Panc1 (cell line): ENCODE results near the gene HMCN2. TPM values are rescaled to one million over a fixed set of nuclear protein-coding genes. Genes with fewer than 3 reads are reported as not detected.

Experiments used
- ATAC-seq: fragments of 200-7000 bp; cut with Tn5 transposase; 2 replicates; pipeline ENCODE4 v1.9.1; 2020; ENCODE audit warnings: mild to moderate bottlenecking, moderate library complexity
- BruUV-seq: library from RNA; stranded (reverse); fragments of 400-500 nt; replicated peaks from 2 replicates; lab custom pipeline; 2021; lab: Mats Ljungman, UMichigan
- CTCF ChIA-PET: fragments of 300-600 bp; sonication (Branson Sonifier 250); formaldehyde crosslinking; loops from one replicate; lab custom pipeline; 2022; ENCODE audit warnings: antibody characterized with exemption; lab: Charles Lee
- POLR2A ChIA-PET: fragments of 300-600 bp; sonication (Branson Sonifier 250); formaldehyde crosslinking; loops from one replicate; lab custom pipeline; 2022; ENCODE audit warnings: antibody characterized with exemption; lab: Charles Lee
- DNase-seq: peaks from one replicate; pipeline ENCODE4 v3.0.0-alpha.2; 2010; ENCODE audit warnings: low read depth, low spot score
- H3K27ac ChIP-seq: 2 replicates; pipeline ENCODE4 v1.5.1; 2011; ENCODE audit warnings: mild to moderate bottlenecking, low read length, inconsistent platforms
- H3K27me3 ChIP-seq: fragments of 200-500 bp; sonication (Bioruptor generic); 2 replicates; pipeline ENCODE4 v1.6.0; 2014; ENCODE audit warnings: low read length, inconsistent platforms; ENCODE audit not compliant: control insufficient read depth, insufficient read depth
- H3K36me3 ChIP-seq: fragments of 200-500 bp; sonication (Bioruptor generic); 2 replicates; pipeline ENCODE4 v1.5.1; 2014; ENCODE audit warnings: inconsistent platforms, mild to moderate bottlenecking, low read length, moderate library complexity; ENCODE audit not compliant: control insufficient read depth, insufficient read depth
- H3K4me1 ChIP-seq: 2 replicates; pipeline ENCODE4 v1.5.1; 2011; ENCODE audit warnings: inconsistent platforms, mild to moderate bottlenecking, low read length, moderate library complexity; ENCODE audit not compliant: control insufficient read depth, insufficient read depth
- H3K4me3 ChIP-seq, 2 experiments: 2 replicates each; pipeline ENCODE4 v1.5.1; 2011 to 2012; ENCODE audit warnings: low read depth in 2 of 2, low read length in 2 of 2, mild to moderate bottlenecking in 2 of 2, inconsistent platforms in 1 of 2, moderate library complexity in 1 of 2
- H3K9me3 ChIP-seq: fragments of 200-500 bp; sonication (Bioruptor generic); 2 replicates; pipeline ENCODE4 v1.5.1; 2014; ENCODE audit warnings: low read depth, mild to moderate bottlenecking, inconsistent platforms, low read length, moderate library complexity; ENCODE audit not compliant: control insufficient read depth, insufficient read depth
- POLR2AphosphoS5 ChIP-seq: IDR thresholded peaks from 2 replicates; pipeline ENCODE4 v1.6.1; 2012; ENCODE audit warnings: mild to moderate bottlenecking, low read depth, low read length, moderate library complexity
- SIN3A ChIP-seq: IDR thresholded peaks from 2 replicates; pipeline ENCODE4 v1.6.1; 2012; ENCODE audit warnings: low read depth, mild to moderate bottlenecking, low read length, moderate library complexity, borderline replicate concordance; ENCODE audit not compliant: insufficient read depth
- TCF7L2 ChIP-seq: IDR thresholded peaks from 2 replicates; pipeline ENCODE4 v1.6.1; 2011; ENCODE audit warnings: mild to moderate bottlenecking, low read depth, low read length, inconsistent platforms
- in situ Hi-C: cut with HindIII; loops from 2 replicates; pipeline ENCODE4 v1.10.0; 2016; ENCODE audit warnings: low sequenced_read_pairs, low pct_unique_long_range_greater_than_20kb
- intact Hi-C: fragments of 100-400 bp; cut with micrococcal nuclease; formaldehyde crosslinking; loops from one replicate; pipeline ENCODE4 v1.10.0; 2022; ENCODE audit not compliant: unreplicated experiment
- total RNA-seq: library from RNA; stranded (reverse); gene quantifications from one replicate; pipeline ENCODE4 v1.2.1, GENCODE V29; 2021; ENCODE audit not compliant: unreplicated experiment
- TF ChIP-seq, protein P1 (sequence below): fragments of 450-650 bp; IDR thresholded peaks from 2 replicates; pipeline ENCODE4 v1.5.1; 2017; ENCODE audit warnings: mild to moderate bottlenecking
- TF ChIP-seq, protein P2 (sequence below), 2 experiments: IDR thresholded peaks; 2 replicates each; pipeline ENCODE4 v1.6.1; 2011 to 2012; ENCODE audit warnings: low read depth in 2 of 2, control low read depth in 1 of 2, low read length in 1 of 2, mild to moderate bottlenecking in 1 of 2, moderate library complexity in 1 of 2; ENCODE audit not compliant: insufficient read depth in 1 of 2

Gene HMCN2
- total RNA-seq, 1 experiment from 2014 or later, result 0.05 TPM

GRCh38 chr9:130220352-130220751 is 45.2 kb upstream of the HMCN2 start:
- ATAC-seq (no peak), DNase-seq (no peak)
- ChIA-PET POLR2A (no interaction called here), CTCF (no interaction called here)
- in situ Hi-C loops, result no loop called here
- Histone ChIP-seq H3K27me3 (no peaks in the 10 kb centered on the region), H3K36me3 (no peaks in the 10 kb centered on the region), H3K27ac (no peak overlapping the region), H3K9me3 (no peaks in the 10 kb centered on the region), H3K4me1 (no peaks in the 10 kb centered on the region), H3K4me3 (no peak overlapping the region)
- intact Hi-C loops, result no loop called here
- TF ChIP-seq, protein P1, sequence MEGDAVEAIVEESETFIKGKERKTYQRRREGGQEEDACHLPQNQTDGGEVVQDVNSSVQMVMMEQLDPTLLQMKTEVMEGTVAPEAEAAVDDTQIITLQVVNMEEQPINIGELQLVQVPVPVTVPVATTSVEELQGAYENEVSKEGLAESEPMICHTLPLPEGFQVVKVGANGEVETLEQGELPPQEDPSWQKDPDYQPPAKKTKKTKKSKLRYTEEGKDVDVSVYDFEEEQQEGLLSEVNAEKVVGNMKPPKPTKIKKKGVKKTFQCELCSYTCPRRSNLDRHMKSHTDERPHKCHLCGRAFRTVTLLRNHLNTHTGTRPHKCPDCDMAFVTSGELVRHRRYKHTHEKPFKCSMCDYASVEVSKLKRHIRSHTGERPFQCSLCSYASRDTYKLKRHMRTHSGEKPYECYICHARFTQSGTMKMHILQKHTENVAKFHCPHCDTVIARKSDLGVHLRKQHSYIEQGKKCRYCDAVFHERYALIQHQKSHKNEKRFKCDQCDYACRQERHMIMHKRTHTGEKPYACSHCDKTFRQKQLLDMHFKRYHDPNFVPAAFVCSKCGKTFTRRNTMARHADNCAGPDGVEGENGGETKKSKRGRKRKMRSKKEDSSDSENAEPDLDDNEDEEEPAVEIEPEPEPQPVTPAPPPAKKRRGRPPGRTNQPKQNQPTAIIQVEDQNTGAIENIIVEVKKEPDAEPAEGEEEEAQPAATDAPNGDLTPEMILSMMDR, result no peak
- TF ChIP-seq, protein P2, sequence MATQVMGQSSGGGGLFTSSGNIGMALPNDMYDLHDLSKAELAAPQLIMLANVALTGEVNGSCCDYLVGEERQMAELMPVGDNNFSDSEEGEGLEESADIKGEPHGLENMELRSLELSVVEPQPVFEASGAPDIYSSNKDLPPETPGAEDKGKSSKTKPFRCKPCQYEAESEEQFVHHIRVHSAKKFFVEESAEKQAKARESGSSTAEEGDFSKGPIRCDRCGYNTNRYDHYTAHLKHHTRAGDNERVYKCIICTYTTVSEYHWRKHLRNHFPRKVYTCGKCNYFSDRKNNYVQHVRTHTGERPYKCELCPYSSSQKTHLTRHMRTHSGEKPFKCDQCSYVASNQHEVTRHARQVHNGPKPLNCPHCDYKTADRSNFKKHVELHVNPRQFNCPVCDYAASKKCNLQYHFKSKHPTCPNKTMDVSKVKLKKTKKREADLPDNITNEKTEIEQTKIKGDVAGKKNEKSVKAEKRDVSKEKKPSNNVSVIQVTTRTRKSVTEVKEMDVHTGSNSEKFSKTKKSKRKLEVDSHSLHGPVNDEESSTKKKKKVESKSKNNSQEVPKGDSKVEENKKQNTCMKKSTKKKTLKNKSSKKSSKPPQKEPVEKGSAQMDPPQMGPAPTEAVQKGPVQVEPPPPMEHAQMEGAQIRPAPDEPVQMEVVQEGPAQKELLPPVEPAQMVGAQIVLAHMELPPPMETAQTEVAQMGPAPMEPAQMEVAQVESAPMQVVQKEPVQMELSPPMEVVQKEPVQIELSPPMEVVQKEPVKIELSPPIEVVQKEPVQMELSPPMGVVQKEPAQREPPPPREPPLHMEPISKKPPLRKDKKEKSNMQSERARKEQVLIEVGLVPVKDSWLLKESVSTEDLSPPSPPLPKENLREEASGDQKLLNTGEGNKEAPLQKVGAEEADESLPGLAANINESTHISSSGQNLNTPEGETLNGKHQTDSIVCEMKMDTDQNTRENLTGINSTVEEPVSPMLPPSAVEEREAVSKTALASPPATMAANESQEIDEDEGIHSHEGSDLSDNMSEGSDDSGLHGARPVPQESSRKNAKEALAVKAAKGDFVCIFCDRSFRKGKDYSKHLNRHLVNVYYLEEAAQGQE (IDR thresholded peaks at IDR 0.05; ENCODE audit: insufficient read depth in 1 of 2, low read depth in 2 of 2, low read length in 1 of 2), result no peak
- TF ChIP-seq SIN3A (no peak), POLR2AphosphoS5 (no peak), TCF7L2 (no peak)
- no TSS peak for BruUV-seq

- no peak for DNase-seq
- intact Hi-C loops (no loop called here), in situ Hi-C loops (no loop called here)
- Histone ChIP-seq H3K9me3 (no peaks in the 10 kb centered on the region), H3K27ac (no peak overlapping the region), H3K36me3 (no peaks in the 10 kb centered on the region), H3K4me3 (no peak overlapping the region), H3K27me3 (no peaks in the 10 kb centered on the region), H3K4me1 (no peaks in the 10 kb centered on the region)
- ChIA-PET POLR2A (no interaction called here), CTCF (interaction anchor here (0.6 kb wide), 1 partner anchor 80 kb away, joined by 3 read pairs; no protein-coding TSS in a partner anchor)
- BruUV-seq, result no TSS peak
- TF ChIP-seq, protein P1, result no peak
- TF ChIP-seq SIN3A, result no peak
- TF ChIP-seq, protein P2 (IDR thresholded peaks at IDR 0.05; ENCODE audit: insufficient read depth in 1 of 2, low read depth in 2 of 2, low read length in 1 of 2), result no peak
- no peak for TF ChIP-seq TCF7L2
- TF ChIP-seq POLR2AphosphoS5, result no peak
- no peak for ATAC-seq
These were observed 42.7 kb upstream of the HMCN2 start for GRCh38 chr9:130222833-130223232.
